OCI-LY3 (cell line): ENCODE results near the gene CGN.

Experiments used
- H2AFZ ChIP-seq: fragments of 200-600, 300-600 bp; shearing (Covaris generic); 2 replicates; pipeline ENCODE4 v1.6.0; 2014; ENCODE audit warnings: antibody characterized with exemption, low read depth, low read length
- H3K27ac ChIP-seq: fragments of 200-600, 300-600 bp; sonication (generic); 2 replicates; pipeline ENCODE4 v1.5.1; 2014; ENCODE audit warnings: mild to moderate bottlenecking, low read length, moderate library complexity, mixed read lengths
- H3K27me3 ChIP-seq: fragments of 200-600, 300-600 bp; sonication (generic); 2 replicates; pipeline ENCODE4 v1.6.1; 2014; ENCODE audit warnings: low read depth, low read length, mixed read lengths
- H3K36me3 ChIP-seq: fragments of 200-600, 300-600 bp; sonication (generic); replicated peaks from 2 replicates; pipeline ENCODE3; 2014; ENCODE audit warnings: low read depth, low read length, mixed read lengths
- H3K4me1 ChIP-seq: fragments of 300-600, 200-600 bp; sonication (generic); 2 replicates; pipeline ENCODE4 v1.6.1; 2014; ENCODE audit warnings: low read length, mixed read lengths
- H3K4me2 ChIP-seq: fragments of 200-600, 300-600 bp; sonication (generic); 2 replicates; pipeline ENCODE4 v1.6.1; 2014; ENCODE audit warnings: low read length, mixed read lengths
- H3K4me3 ChIP-seq: fragments of 300-600, 200-600 bp; sonication (generic); 2 replicates; pipeline ENCODE4 v1.5.1; 2014; ENCODE audit warnings: antibody characterized with exemption, mild to moderate bottlenecking, low read length, moderate library complexity
- H3K79me2 ChIP-seq: fragments of 300-600, 200-600 bp; shearing (Covaris generic); 2 replicates; pipeline ENCODE4 v1.6.1; 2014; ENCODE audit warnings: mild to moderate bottlenecking, low read length, mixed read lengths
- H3K9ac ChIP-seq: fragments of 300-600, 200-600 bp; shearing (Covaris generic); 2 replicates; pipeline ENCODE4 v1.6.0; 2014; ENCODE audit warnings: mild to moderate bottlenecking, low read length, moderate library complexity
- H3K9me3 ChIP-seq: fragments of 200-600, 300-600 bp; shearing (Covaris generic); 2 replicates; pipeline ENCODE4 v1.6.1; 2014; ENCODE audit warnings: low read length, mixed read lengths; ENCODE audit not compliant: insufficient read depth
- H4K20me1 ChIP-seq: fragments of 200-600, 300-600 bp; sonication (generic); 2 replicates; pipeline ENCODE4 v1.6.1; 2016; ENCODE audit warnings: low read length, mixed read lengths; ENCODE audit not compliant: insufficient read depth
- EZH2phosphoT487 ChIP-seq: fragments of 200-600 bp; shearing (Covaris generic); IDR thresholded peaks from 2 replicates; pipeline ENCODE4 v1.6.1; 2018; ENCODE audit warnings: antibody characterized with exemption, mixed run types, low read depth
- TF ChIP-seq, protein P1 (sequence below): fragments of 200-600, 300-600 bp; sonication (generic); IDR thresholded peaks from 2 replicates; pipeline ENCODE4 v1.5.1; 2014; ENCODE audit warnings: antibody characterized with exemption, low read length, low read depth

Gene CGN

DNA sequence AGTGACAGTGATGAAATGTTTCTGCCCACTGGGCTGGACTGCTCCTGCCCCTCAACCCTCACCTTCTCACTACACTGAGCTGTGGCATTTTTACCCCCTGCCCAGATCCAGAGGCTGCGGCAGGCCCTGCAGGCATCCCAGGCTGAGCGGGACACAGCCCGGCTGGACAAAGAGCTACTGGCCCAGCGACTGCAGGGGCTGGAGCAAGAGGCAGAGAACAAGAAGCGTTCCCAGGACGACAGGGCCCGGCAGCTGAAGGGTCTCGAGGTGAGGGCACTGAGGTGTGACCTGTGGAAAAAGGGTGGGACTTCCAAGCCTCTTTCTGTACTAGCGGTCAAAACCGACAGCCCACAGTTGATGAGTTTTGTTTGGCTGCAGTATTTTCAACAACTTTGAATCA lies 22.7 kb downstream of the CGN start:
- TF ChIP-seq, protein P1, sequence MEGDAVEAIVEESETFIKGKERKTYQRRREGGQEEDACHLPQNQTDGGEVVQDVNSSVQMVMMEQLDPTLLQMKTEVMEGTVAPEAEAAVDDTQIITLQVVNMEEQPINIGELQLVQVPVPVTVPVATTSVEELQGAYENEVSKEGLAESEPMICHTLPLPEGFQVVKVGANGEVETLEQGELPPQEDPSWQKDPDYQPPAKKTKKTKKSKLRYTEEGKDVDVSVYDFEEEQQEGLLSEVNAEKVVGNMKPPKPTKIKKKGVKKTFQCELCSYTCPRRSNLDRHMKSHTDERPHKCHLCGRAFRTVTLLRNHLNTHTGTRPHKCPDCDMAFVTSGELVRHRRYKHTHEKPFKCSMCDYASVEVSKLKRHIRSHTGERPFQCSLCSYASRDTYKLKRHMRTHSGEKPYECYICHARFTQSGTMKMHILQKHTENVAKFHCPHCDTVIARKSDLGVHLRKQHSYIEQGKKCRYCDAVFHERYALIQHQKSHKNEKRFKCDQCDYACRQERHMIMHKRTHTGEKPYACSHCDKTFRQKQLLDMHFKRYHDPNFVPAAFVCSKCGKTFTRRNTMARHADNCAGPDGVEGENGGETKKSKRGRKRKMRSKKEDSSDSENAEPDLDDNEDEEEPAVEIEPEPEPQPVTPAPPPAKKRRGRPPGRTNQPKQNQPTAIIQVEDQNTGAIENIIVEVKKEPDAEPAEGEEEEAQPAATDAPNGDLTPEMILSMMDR: no peak
- no peak for TF ChIP-seq EZH2phosphoT487
- Histone ChIP-seq H3K9ac (no peak overlapping the region), H3K36me3 (no peaks in the 10 kb centered on the region), H3K79me2 (no peaks in the 10 kb centered on the region), H3K27ac (no peak overlapping the region), H2AFZ (no peak overlapping the region), H3K4me1 (peaks cover 5% of the 10 kb centered on the region; the same call in 1 of the 2 replicates), H3K27me3 (no peaks in the 10 kb centered on the region), H4K20me1 (no peaks in the 10 kb centered on the region), H3K4me3 (no peak overlapping the region), H3K4me2 (no peak overlapping the region), H3K9me3 (no peaks in the 10 kb centered on the region)

- 0 out of 2 replicates have a peak overlapping the region, but pooled peaks have one; percentile 18 for H3K4me2 ChIP-seq
Observed at GRCh38 chr1:151534662-151535278, 23.6 kb downstream of the CGN start.

DNA sequence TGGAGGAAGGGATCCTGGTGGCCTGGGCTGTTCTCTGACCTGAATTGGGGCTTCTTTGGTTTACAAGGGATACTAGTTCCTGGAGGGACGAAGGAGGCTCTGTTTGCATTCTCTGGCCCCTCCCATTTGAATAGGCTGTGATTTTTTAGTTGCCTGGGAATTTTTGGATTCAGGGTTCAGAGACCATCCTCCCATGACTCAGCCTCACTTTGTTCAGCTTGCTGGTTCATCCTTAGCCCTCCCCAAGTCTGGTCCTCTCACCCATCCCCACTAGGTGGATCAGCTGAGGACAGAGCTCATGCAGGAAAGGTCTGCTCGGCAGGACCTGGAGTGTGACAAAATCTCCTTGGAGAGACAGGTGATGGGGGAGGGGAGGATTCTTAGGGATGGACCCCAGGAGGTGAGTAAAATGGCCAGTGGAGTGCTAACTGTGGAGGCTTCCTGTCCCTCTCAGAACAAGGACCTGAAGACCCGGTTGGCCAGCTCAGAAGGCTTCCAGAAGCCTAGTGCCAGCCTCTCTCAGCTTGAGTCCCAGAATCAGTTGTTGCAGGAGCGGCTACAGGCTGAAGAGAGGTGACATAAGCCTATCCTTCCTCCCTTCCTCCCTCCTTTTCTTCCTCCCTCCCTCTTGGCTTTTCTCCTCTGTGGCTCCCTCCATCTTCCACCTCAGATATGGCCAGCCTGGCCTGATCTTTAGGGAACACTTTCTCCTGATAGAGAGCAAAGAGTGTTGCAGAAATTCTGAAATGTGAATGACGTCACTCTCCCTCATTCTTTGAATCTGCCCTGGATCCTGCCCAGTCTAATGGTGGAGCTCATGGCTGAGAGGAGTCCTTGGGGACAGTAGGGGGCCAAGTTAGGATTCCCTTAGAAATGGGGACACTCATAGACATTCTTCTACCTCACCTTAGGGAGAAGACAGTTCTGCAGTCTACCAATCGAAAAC lies 24.4 kb downstream of the CGN start:
- Histone ChIP-seq H3K4me3 (no peak overlapping the region), H3K36me3 (no peaks in the 10 kb centered on the region), H4K20me1 (no peaks in the 10 kb centered on the region), H3K27me3 (no peaks in the 10 kb centered on the region), H3K4me2 (no peak overlapping the region), H3K4me1 (peaks cover 5% of the 10 kb centered on the region; the same call in 1 of the 2 replicates), H3K9me3 (no peaks in the 10 kb centered on the region), H3K27ac (no peak overlapping the region), H3K9ac (no peak overlapping the region), H3K79me2 (no peaks in the 10 kb centered on the region), H2AFZ (no peak overlapping the region)
- no peak for TF ChIP-seq EZH2phosphoT487
- TF ChIP-seq, protein P1: no peak

More at GRCh38 chr1:151534662-151535278, 23.6 kb downstream of the CGN start:
- H3K4me3 ChIP-seq: no peak overlapping the region
- peaks cover 5% of the 10 kb centered on the region; the same call in 1 of the 2 replicates for H3K4me1 ChIP-seq
- no peaks in the 10 kb centered on the region for H3K9me3 ChIP-seq
- H2AFZ ChIP-seq: peak overlapping the region; percentile 69; the same call in 1 of the 2 replicates
- no peaks in the 10 kb centered on the region for H3K79me2 ChIP-seq
- TF ChIP-seq EZH2phosphoT487: no peak
- TF ChIP-seq, protein P1: peak; percentile 99
- H3K9ac ChIP-seq: no peak overlapping the region
- H3K27ac ChIP-seq: no peak overlapping the region
- no peaks in the 10 kb centered on the region for H4K20me1 ChIP-seq
- H3K27me3 ChIP-seq: no peaks in the 10 kb centered on the region
- H3K36me3 ChIP-seq: no peaks in the 10 kb centered on the region

- H3K36me3 ChIP-seq: no peaks in the 10 kb centered on the region
- no peak overlapping the region for H3K4me3 ChIP-seq
- H3K9ac ChIP-seq: no peak overlapping the region
- H3K27ac ChIP-seq: no peak overlapping the region
- no peaks in the 10 kb centered on the region for H3K9me3 ChIP-seq
- H3K4me1 ChIP-seq: peaks cover 5% of the 10 kb centered on the region; the same call in 1 of the 2 replicates
- TF ChIP-seq, protein P1: no peak
- TF ChIP-seq EZH2phosphoT487: no peak
- no peaks in the 10 kb centered on the region for H3K27me3 ChIP-seq
- no peaks in the 10 kb centered on the region for H3K79me2 ChIP-seq
- H3K4me2 ChIP-seq: no peak overlapping the region
- H4K20me1 ChIP-seq: no peaks in the 10 kb centered on the region
- no peak overlapping the region for H2AFZ ChIP-seq
Observed at GRCh38 chr1:151536499-151536898, 25.3 kb downstream of the CGN start.
